Measurements from ENCODE around the gene SNCAIP.

- TF ChIP-seq, protein P1, sequence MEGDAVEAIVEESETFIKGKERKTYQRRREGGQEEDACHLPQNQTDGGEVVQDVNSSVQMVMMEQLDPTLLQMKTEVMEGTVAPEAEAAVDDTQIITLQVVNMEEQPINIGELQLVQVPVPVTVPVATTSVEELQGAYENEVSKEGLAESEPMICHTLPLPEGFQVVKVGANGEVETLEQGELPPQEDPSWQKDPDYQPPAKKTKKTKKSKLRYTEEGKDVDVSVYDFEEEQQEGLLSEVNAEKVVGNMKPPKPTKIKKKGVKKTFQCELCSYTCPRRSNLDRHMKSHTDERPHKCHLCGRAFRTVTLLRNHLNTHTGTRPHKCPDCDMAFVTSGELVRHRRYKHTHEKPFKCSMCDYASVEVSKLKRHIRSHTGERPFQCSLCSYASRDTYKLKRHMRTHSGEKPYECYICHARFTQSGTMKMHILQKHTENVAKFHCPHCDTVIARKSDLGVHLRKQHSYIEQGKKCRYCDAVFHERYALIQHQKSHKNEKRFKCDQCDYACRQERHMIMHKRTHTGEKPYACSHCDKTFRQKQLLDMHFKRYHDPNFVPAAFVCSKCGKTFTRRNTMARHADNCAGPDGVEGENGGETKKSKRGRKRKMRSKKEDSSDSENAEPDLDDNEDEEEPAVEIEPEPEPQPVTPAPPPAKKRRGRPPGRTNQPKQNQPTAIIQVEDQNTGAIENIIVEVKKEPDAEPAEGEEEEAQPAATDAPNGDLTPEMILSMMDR (conservative IDR thresholded peaks at IDR 0.05 in 1 of 2, IDR thresholded peaks at IDR 0.05 in 1 of 2; ENCODE audit: low read depth in 1 of 2, low read length in 2 of 2) = no peak
- TF ChIP-seq EZH2 (IDR thresholded peaks at IDR 0.05; ENCODE audit: low read length, missing control alignments) = no peak
Measured at GRCh38 chr5:122447879-122448278, 135.8 kb downstream of the SNCAIP start.

Data from fibroblast of lung (primary cell).